Endothelial cell of umbilical vein (primary cell): ENCODE measurements around the gene MOXD1. TPM values are rescaled to one million over a fixed set of nuclear protein-coding genes. Genes with fewer than 3 reads are reported as not detected.

Experiments
- BruUV-seq: library from RNA; stranded (reverse); fragments of 400-500 nt; replicated peaks from 2 replicates; lab custom pipeline; 2021; lab: Mats Ljungman, UMichigan
- CTCF ChIA-PET: fragments of 300-600, 350-600 bp; sonication (Branson Sonifier 250); formaldehyde crosslinking; loops from one replicate; lab custom pipeline; 2021; ENCODE audit warnings: antibody characterized with exemption, inconsistent platforms; lab: Charles Lee
- POLR2A ChIA-PET: fragments of 300-600, 350-600 bp; sonication (Branson Sonifier 250); formaldehyde crosslinking; loops from one replicate; lab custom pipeline; 2021; ENCODE audit warnings: antibody characterized with exemption, inconsistent platforms; lab: Charles Lee
- DNase-seq: peaks from one replicate; pipeline ENCODE4 v3.0.0-alpha.2; 2011; ENCODE audit warnings: low read depth, low spot score
- FAIRE-seq: peaks from 2 replicates; lab custom pipeline; 2011; peaks lifted over from hg19 to GRCh38; lab: Jason Lieb, UNC
- H2AFZ ChIP-seq: 2 replicates; pipeline ENCODE4 v1.6.0; 2012; ENCODE audit warnings: low read depth, low read length, control low read depth, inconsistent platforms
- H3K27ac ChIP-seq: 2 replicates; pipeline ENCODE4 v1.5.1; 2011; ENCODE audit warnings: low read depth, mild to moderate bottlenecking, control low read depth, low read length, moderate library complexity; ENCODE audit not compliant: insufficient read depth
- H3K27me3 ChIP-seq, 2 experiments: 2 replicates each; pipeline versions ENCODE4 v1.6.0 to v1.6.1; 2011; ENCODE audit warnings: low read length in 2 of 2, mixed read lengths in 1 of 2; ENCODE audit not compliant: control insufficient read depth in 2 of 2, insufficient read depth in 2 of 2
- H3K36me3 ChIP-seq, 2 experiments: 2 replicates in 1 of 2; 3 replicates in 1 of 2; pipeline ENCODE4 v1.5.1; 2011; ENCODE audit warnings: low read length in 2 of 2, mild to moderate bottlenecking in 1 of 2, moderate library complexity in 1 of 2; ENCODE audit not compliant: control insufficient read depth in 2 of 2, insufficient read depth in 2 of 2; ENCODE audit errors: extremely low read depth in 1 of 2
- H3K4me1 ChIP-seq: 3 replicates; pipeline ENCODE4 v1.5.1; 2011; ENCODE audit warnings: mild to moderate bottlenecking, low read length; ENCODE audit not compliant: control insufficient read depth, insufficient read depth; ENCODE audit errors: extremely low read depth
- H3K4me2 ChIP-seq: 2 replicates; pipeline ENCODE4 v1.6.1; 2011; ENCODE audit warnings: low read length, control low read depth, mixed read lengths; ENCODE audit not compliant: insufficient read depth
- H3K4me3 ChIP-seq, 3 experiments: fragments of 200-600 bp in 1 of 3; sonication (generic), shearing (Covaris generic) in 1 of 3; replicated peaks in 1 of 3; 2 replicates each; pipeline ENCODE4 v1.5.1; 2011 to 2016; ENCODE audit warnings: control low read depth in 3 of 3, low read length in 3 of 3, mild to moderate bottlenecking in 2 of 3, inconsistent platforms in 1 of 3, low read depth in 1 of 3, moderate library complexity in 1 of 3; ENCODE audit not compliant: insufficient read depth in 1 of 3
- H3K79me2 ChIP-seq: 2 replicates; pipeline ENCODE4 v1.6.0; 2012; ENCODE audit warnings: low read length, inconsistent platforms; ENCODE audit not compliant: control insufficient read depth, insufficient read depth
- H3K9ac ChIP-seq: replicated peaks from 2 replicates; pipeline ENCODE3; 2011; ENCODE audit warnings: low read length, control low read depth; ENCODE audit not compliant: insufficient read depth; ENCODE audit errors: extremely low read depth
- H3K9me1 ChIP-seq: replicated peaks from 3 replicates; pipeline ENCODE4 v1.6.0; 2011; ENCODE audit warnings: mild to moderate bottlenecking, low read length; ENCODE audit not compliant: control insufficient read depth, insufficient read depth; ENCODE audit errors: extremely low read depth
- H3K9me3 ChIP-seq: replicated peaks from 2 replicates; pipeline ENCODE4 v1.5.1; 2012; ENCODE audit warnings: low read length, inconsistent platforms; ENCODE audit not compliant: control insufficient read depth, insufficient read depth
- H4K20me1 ChIP-seq: replicated peaks from 2 replicates; pipeline ENCODE3; 2011; ENCODE audit warnings: mild to moderate bottlenecking, low read length; ENCODE audit not compliant: control insufficient read depth, insufficient read depth; ENCODE audit errors: extremely low read depth
- EZH2 ChIP-seq: IDR thresholded peaks from 2 replicates; pipeline ENCODE4 v1.6.1; 2012; ENCODE audit warnings: borderline replicate concordance, low read depth, mild to moderate bottlenecking, moderate library complexity, low read length, inconsistent platforms; ENCODE audit not compliant: severe bottlenecking
- JUN ChIP-seq: IDR thresholded peaks from 2 replicates; pipeline ENCODE4 v1.6.1; 2011; ENCODE audit warnings: borderline replicate concordance, low read depth; ENCODE audit not compliant: insufficient read length, insufficient read depth
- MYC ChIP-seq: IDR thresholded peaks from one replicate; pipeline ENCODE4 v1.6.1; 2011; ENCODE audit warnings: mild to moderate bottlenecking, low read depth, low read length
- POLR2A ChIP-seq: IDR thresholded peaks from 2 replicates; pipeline ENCODE4 v1.6.1; 2012; ENCODE audit warnings: low read depth, mild to moderate bottlenecking, control low read depth, low read length
- POLR2AphosphoS5 ChIP-seq: IDR thresholded peaks from 2 replicates; pipeline ENCODE4 v1.6.1; 2012; ENCODE audit warnings: low read depth, mild to moderate bottlenecking, control low read depth, low read length, moderate library complexity; ENCODE audit not compliant: insufficient read depth
- dilution Hi-C: fragments of 300-500 bp; cut with MboI; formaldehyde crosslinking; loops from one replicate; pipeline ENCODE4 v1.15.0; 2019; ENCODE audit warnings: low sequenced_read_pairs; ENCODE audit not compliant: extremely low pct_ligation_motif_present
- intact Hi-C: fragments of 100-400 bp; cut with micrococcal nuclease; formaldehyde crosslinking; loops from one replicate; pipeline ENCODE4 v1.10.0; 2022
- polyA plus RNA-seq, 4 experiments: library from polyadenylated mRNA; depleted of rRNA in 3 of 4; stranded (reverse) in 3 of 4; unstranded in 1 of 4; fragments of >200 nt; gene quantifications; 2 replicates each; pipeline versions ENCODE4 v1.2.1 to v1.2.3, GENCODE V29; 2011 to 2012; ENCODE audit warnings: missing spikeins in 1 of 4
- total RNA-seq: library from RNA; stranded (reverse); gene quantifications from 2 replicates; pipeline ENCODE4 v1.2.3, GENCODE V29; 2021
- TF ChIP-seq, protein P1 (sequence below): IDR thresholded peaks from 2 replicates; pipeline ENCODE4 v1.6.1; 2011; ENCODE audit not compliant: insufficient read depth, insufficient read length

MOXD1 gene
- total and polyA plus RNA-seq, 2 donors (not counting 3 experiments of a cell fraction or from before 2014, with no cell fraction given): 0.01 TPM; not detected in 1

DNA sequence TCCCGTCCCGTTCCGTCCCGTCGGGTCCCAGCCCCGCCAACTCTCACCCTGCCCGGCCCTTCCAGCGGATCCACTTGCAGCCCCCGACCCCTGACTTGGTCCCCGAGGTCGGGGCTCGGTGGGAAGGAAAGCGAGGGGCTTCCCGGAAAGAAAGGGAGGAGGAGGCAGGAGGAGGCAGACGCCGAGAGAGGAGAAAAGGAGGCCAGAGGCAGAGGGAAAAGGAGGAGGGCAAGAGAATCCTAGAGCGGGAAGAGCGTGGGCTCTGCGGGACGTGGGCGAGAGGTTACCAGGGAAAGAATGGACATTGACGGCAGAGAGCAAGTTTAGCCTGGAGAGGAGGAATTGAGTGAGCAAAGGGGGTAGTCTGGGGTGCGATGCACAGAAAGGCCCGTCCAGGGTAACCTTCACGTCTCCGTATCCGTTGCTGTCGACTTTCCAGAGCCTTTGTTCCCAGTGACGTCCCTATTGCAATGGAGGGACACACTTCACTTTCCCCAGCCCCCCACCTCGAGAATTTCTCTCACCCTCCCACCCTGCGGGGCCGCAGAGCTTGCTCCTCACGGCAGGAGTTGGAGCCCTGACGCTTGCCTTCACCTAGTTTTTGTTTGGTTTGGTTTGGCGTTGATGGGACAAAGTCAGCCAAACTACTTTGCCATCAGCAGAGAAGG lies 477 bp upstream of the MOXD1 start:
- Histone ChIP-seq H3K79me2 (no peaks in the 10 kb centered on the region), H3K9me1 (no peaks in the 10 kb centered on the region), H3K9ac (no peak overlapping the region), H2AFZ (peak overlapping the region; percentile 90), H4K20me1 (no peaks in the 10 kb centered on the region), H3K4me2 (peak overlapping the region; percentile 78), H3K4me1 (peaks cover 9% of the 10 kb centered on the region), H3K9me3 (no peaks in the 10 kb centered on the region), H3K27ac (no peak overlapping the region), H3K27me3 (peaks cover 47 to 73% of the 10 kb centered on the region in 2 experiments), H3K36me3 (no peaks in the 10 kb centered on the region), H3K4me3 (peak overlapping the region; percentile 38 to 61 (median 49))
- intact Hi-C loops: no loop called here
- DNase-seq (no peak), FAIRE-seq (no peak)
- CTCF ChIA-PET: no interaction called here
- POLR2A ChIA-PET: no interaction called here
- BruUV-seq: no TSS peak
- dilution Hi-C loops: no loop called here
- TF ChIP-seq POLR2A (no peak), MYC (no peak), POLR2AphosphoS5 (no peak), JUN (no peak), EZH2 (peak; percentile 88)
- TF ChIP-seq, protein P1, sequence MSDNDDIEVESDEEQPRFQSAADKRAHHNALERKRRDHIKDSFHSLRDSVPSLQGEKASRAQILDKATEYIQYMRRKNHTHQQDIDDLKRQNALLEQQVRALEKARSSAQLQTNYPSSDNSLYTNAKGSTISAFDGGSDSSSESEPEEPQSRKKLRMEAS: no peak

- TF ChIP-seq POLR2AphosphoS5 (no peak), EZH2 (peak; percentile 4)
- Histone ChIP-seq H3K4me3 (no peak overlapping the region), H3K79me2 (no peaks in the 10 kb centered on the region), H3K4me1 (peaks cover 9% of the 10 kb centered on the region), H3K36me3 (no peaks in the 10 kb centered on the region), H3K9ac (no peak overlapping the region), H2AFZ (no peak overlapping the region), H3K9me1 (no peaks in the 10 kb centered on the region), H3K9me3 (no peaks in the 10 kb centered on the region), H4K20me1 (no peaks in the 10 kb centered on the region), H3K27me3 (peaks cover 44 to 74% of the 10 kb centered on the region in 2 experiments), H3K4me2 (peak overlapping the region; percentile 78), H3K27ac (no peak overlapping the region)
- dilution Hi-C loops: no loop called here
- DNase-seq (no peak), FAIRE-seq (no peak)
- intact Hi-C loops: no loop called here
- ChIA-PET POLR2A (no interaction called here), CTCF (no interaction called here)
- BruUV-seq: no TSS peak
Measured at GRCh38 chr6:132400555-132400882, 756 bp downstream of the MOXD1 start.
